ENCODE data around the gene DIRAS1.

Gene DIRAS1

DNA sequence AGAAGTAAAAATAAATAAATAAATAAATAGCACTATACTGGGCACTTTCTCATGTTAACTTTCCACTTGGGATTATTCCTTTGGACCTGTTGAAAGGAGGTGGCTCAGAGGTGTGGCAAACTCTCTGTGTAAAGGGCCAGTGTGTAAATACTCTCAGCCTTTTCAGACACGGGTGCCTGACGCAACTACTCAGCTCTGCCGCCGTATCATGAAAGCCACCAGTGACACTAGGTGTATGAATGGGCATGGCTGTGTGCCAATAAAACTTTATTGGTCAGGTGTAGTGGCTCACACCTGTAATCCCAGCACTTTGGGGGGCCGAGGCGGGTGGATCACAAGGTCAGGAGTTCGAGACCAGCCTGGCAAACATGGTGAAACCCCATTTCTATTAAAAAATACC, 38.8 kb upstream of the DIRAS1 start:
- H3K9ac ChIP-seq (ENCODE audit: low read depth, low read length) = no peak overlapping the region
- no peaks in the 10 kb centered on the region for H3K9me3 ChIP-seq (ENCODE audit: control insufficient read depth, insufficient read depth, low read length)
- H3K4me1 ChIP-seq (ENCODE audit: insufficient read depth, low read length) = no peaks in the 10 kb centered on the region
- peaks cover 13% of the 10 kb centered on the region for H3K36me3 ChIP-seq (ENCODE audit: insufficient read depth, low read length)

DNA sequence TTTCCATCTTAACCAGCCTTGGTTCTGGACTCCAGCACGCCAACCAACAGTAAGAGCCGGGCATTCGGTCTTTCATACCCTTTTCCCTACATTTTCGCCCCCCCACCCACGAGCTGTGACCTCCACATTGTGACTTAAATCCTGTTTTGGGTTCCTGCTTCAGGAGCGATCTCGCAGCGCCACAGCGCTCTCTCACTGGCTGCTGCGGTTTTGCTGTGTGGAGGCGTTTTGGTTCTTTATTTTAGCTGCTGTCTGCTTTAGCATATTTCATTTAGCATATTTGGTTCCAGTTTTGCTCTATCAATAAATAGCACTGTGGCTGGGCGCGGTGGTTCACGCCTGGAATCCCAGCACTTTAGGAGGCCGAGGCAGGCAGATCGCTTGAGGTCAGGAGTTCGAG, 38.2 kb upstream of the DIRAS1 start:
- peaks cover 15% of the 10 kb centered on the region for H3K36me3 ChIP-seq (ENCODE audit: insufficient read depth, low read length)
- H3K4me1 ChIP-seq (ENCODE audit: insufficient read depth, low read length) = no peaks in the 10 kb centered on the region
- H3K9ac ChIP-seq (ENCODE audit: low read depth, low read length) = no peak overlapping the region

DNA sequence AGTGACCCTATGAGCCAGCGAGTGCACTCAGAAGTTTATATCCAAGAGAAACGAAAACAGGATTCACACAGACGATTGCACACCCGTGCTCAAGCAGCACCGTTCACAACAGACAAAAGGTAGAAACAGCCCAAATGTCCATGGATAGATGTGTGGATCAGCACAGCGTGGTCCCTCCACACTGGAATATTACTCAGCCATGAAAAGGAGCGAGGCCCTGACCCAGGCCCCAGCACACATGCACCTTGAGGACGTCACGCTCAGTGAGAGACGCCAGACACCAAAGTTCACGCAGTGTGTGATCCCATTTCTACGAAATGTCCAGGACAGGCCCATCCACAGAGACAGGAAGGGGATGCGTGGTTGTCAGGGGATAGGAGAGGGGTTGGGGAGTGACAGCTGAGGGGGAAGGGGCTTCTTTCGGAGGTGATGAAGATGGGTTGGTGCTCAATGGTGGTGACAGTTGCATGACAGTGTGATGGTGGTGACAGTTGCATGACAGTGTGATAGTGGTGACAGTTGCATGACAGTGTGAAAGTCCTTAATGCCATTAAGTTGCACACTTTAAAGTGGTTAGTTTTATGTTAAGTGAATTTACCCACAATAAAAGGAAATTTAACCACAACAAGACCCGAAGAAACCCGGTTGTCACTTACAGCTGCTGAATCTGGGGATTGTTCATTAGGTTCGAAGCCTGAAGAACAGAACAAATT, 37.6 kb upstream of the DIRAS1 start:
- H3K36me3 ChIP-seq (ENCODE audit: insufficient read depth, low read length) = peaks cover 15% of the 10 kb centered on the region
- H3K9ac ChIP-seq (ENCODE audit: low read depth, low read length) = no peak overlapping the region
- no peaks in the 10 kb centered on the region for H3K4me1 ChIP-seq (ENCODE audit: insufficient read depth, low read length)
- H3K9me3 ChIP-seq (ENCODE audit: control insufficient read depth, insufficient read depth, low read length) = no peaks in the 10 kb centered on the region

More for the DNA sequence above, 38.2 kb upstream of the DIRAS1 start:
- H3K9me3 ChIP-seq (ENCODE audit: control insufficient read depth, insufficient read depth, low read length) = no peaks in the 10 kb centered on the region

DNA sequence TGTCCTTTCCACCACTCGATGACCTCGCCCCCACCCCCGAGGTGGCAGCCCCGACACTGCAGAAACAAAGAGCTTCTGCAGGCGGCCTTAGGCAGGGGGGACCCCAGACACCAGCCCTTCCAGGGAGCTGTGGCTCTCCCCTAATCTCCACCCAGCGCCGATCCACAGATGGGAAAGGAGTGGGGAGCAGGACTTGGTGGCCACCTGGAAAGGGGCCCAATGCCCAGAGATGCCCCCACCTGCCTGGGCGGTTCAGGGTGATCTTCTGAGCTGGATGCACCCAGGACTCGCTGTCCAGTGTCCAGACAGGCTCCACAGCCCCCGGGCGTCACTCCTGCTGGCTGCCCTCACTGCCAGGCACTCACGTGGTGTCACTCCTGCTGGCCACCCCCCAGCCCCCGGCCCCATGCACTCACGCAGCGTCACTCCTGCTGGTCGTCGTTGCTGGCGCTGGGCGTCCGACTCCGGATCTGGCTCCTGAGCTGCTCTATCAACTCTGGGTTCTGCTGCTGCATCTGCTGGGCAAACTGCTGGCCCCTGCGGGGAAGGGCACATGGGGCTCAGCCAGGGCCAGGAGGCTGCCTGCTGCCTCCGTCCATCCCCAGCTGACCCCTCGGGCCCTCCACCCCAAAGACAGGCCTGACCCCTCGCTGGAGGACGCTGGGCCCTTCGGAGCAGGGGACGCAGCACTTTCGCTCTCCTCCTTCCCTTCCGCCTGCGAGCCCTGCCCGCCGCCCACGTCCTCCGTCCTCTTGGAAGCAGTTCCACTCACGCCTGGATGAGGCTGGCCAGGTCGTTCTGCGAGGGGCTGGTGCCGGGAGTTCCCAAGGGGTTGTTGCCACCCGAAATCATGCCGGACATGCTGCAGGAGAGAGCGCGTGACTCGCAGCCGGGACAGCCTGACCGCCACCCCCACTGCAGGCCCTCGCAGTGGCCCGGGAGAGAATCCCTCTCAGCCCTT, 36.0 kb upstream of the DIRAS1 start:
- peaks cover 15% of the 10 kb centered on the region for H3K36me3 ChIP-seq (ENCODE audit: insufficient read depth, low read length)
- no peaks in the 10 kb centered on the region for H3K4me1 ChIP-seq (ENCODE audit: insufficient read depth, low read length)
- H3K9ac ChIP-seq (ENCODE audit: low read depth, low read length) = no peak overlapping the region
- H3K9me3 ChIP-seq (ENCODE audit: control insufficient read depth, insufficient read depth, low read length) = no peaks in the 10 kb centered on the region

DNA sequence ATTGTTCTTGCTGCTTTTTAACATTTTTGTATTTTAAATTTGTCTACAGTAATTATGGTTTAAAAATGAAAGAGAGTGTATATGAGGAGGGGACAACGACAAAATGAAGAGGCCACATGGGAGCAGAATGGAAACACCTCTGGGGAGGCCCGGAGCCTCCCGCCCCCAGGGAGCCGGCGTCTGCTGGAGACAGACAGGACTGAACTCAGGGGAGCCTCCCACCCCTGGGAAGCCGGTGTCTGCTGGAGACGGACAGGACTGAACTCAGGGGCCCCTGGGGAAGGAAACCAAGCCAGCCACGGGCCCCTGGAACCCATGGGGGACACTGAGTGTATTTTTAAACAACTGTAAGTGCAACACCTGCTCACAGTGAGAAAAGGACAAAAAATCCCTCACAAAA, 35.3 kb upstream of the DIRAS1 start:
- H3K9ac ChIP-seq (ENCODE audit: low read depth, low read length) = no peak overlapping the region
- H3K9me3 ChIP-seq (ENCODE audit: control insufficient read depth, insufficient read depth, low read length) = no peaks in the 10 kb centered on the region
- H3K36me3 ChIP-seq (ENCODE audit: insufficient read depth, low read length) = peaks cover 15% of the 10 kb centered on the region
- no peaks in the 10 kb centered on the region for H3K4me1 ChIP-seq (ENCODE audit: insufficient read depth, low read length)

DNA sequence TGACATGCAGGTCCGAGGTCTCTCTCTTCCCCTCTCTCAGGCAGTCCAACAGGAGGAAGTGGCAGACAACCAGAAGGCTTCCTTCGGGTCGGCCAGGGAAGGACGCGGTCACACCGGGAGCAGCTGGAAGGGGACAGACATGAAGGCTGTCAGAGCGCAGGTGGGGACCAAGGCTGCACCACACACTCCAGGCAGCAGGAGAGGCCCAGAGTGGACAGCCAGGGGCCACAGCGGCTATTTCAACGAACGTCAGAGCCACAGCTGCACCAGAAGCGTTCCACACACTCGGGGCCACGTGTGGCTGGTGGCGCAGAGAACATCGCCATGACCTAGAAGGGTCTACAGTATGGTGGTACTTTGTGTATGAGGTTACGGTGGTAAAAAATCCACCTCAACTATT, 34.6 kb upstream of the DIRAS1 start:
- H3K9me3 ChIP-seq (ENCODE audit: control insufficient read depth, insufficient read depth, low read length) = no peaks in the 10 kb centered on the region
- no peaks in the 10 kb centered on the region for H3K4me1 ChIP-seq (ENCODE audit: insufficient read depth, low read length)
- peaks cover 15% of the 10 kb centered on the region for H3K36me3 ChIP-seq (ENCODE audit: insufficient read depth, low read length)
- no peak overlapping the region for H3K9ac ChIP-seq (ENCODE audit: low read depth, low read length)

DNA sequence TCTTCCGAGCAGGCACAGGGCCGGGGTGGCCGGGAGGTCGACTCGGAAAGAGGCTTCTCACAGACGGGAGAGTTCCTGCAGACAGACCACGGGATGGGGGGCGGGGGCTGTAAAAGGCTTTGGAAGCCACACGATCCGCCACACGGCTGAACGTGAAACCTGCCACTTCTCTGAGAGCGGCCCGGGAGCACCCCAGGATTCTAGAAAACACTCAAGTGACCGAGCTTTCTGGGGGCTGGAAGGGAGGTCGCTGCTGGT, 34.2 kb upstream of the DIRAS1 start:
- H3K9me3 ChIP-seq (ENCODE audit: control insufficient read depth, insufficient read depth, low read length) = no peaks in the 10 kb centered on the region
- H3K36me3 ChIP-seq (ENCODE audit: insufficient read depth, low read length) = peaks cover 15% of the 10 kb centered on the region

DNA sequence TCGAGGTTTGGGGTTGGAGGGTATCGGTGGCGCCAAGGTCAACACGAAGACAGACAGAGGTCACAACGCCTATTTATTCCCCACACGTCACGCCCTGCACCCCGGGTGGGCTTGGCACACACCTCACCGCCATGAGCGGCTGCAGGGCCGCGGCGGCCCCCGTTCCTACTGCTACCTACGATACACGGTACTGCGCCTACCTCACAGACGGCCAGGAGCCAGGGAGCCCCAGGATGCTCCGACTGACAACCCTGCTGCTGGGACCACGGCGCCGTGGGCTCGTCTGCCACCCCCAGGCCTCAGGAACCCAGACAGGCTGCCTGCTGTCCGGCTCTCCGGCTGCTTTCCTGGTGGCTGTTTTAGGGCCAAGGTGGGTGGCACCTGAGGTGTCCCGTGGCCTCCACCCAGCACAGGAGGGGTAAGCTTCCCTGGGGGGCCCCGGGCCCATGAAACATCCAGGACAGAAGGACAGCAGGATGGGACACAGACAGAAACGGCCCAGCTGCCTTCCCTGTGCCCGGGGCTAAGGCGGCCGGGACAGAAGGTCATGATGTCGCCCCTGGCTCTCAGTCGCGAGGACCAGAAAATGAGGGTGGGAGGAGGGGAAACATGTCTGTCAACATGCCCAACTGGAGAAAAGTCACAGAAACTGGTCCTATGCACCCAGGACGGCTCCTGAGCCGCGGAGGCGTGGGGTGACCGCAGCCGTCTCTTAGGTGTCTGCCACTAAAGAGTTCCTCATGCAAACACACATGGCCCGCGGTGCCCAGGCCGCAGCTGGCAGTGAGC, 33.7 kb upstream of the DIRAS1 start:
- Histone ChIP-seq H3K9ac (ENCODE audit: low read depth, low read length) (no peak overlapping the region), H3K4me1 (ENCODE audit: insufficient read depth, low read length) (no peaks in the 10 kb centered on the region), H3K9me3 (ENCODE audit: control insufficient read depth, insufficient read depth, low read length) (no peaks in the 10 kb centered on the region), H3K36me3 (ENCODE audit: insufficient read depth, low read length) (peaks cover 15% of the 10 kb centered on the region)

More for the DNA sequence above, 34.2 kb upstream of the DIRAS1 start:
- no peak overlapping the region for H3K9ac ChIP-seq (ENCODE audit: low read depth, low read length)
- no peaks in the 10 kb centered on the region for H3K4me1 ChIP-seq (ENCODE audit: insufficient read depth, low read length)

DNA sequence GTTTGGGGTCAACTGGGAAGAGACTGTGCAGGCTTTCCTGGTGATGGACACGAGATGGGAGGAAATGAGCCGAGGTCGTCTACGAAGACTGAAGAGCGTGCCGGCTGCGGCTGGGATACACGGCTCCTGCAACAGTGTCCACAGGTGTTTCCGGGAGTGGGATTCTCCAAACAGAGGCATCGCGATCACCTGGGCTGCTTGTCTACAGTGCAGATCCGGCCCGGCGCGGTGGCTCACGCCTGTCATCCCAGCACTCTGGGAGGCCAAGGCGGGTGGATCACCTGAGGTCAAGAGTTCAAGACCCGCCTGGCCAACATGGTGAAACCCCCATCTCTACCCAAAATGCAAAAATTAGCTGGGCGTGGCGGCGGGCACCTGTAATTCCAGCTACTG, 30.3 kb upstream of the DIRAS1 start:
- Histone ChIP-seq H3K9ac (ENCODE audit: low read depth, low read length) (no peak overlapping the region), H3K4me1 (ENCODE audit: insufficient read depth, low read length) (no peaks in the 10 kb centered on the region), H3K9me3 (ENCODE audit: control insufficient read depth, insufficient read depth, low read length) (no peaks in the 10 kb centered on the region), H3K36me3 (ENCODE audit: insufficient read depth, low read length) (peaks cover 10% of the 10 kb centered on the region)

DNA sequence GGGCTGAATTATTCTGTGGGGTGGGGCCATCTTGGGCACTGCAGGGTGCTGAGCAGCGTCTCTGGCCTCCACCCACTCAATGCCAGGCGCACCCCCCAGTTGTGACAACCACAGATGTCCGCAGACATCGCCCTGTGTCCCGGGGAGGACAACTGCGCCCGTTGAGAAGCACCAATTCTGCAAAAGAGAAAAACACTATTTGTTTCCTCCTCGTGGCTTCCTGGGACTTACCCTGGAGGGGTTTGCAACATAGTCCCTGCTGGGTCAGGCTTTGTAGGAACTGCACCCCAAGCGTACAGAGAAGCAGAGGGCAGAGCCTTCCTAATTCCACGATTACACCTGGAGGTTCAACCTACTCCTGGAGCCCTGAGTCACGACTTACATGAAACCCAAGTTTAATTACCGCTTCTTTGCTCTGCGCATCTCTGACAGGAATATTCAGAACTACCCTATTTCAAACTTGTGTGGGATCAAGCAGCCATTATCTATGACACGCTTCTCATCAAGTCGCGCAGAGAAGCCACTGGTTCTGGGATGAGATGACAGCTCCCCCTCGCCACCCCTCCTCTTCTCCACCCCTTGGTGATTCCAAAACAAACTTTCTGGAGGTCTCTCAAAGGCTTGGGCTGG, 29.8 kb upstream of the DIRAS1 start:
- Histone ChIP-seq H3K4me1 (ENCODE audit: insufficient read depth, low read length) (no peaks in the 10 kb centered on the region), H3K9ac (ENCODE audit: low read depth, low read length) (no peak overlapping the region), H3K9me3 (ENCODE audit: control insufficient read depth, insufficient read depth, low read length) (no peaks in the 10 kb centered on the region), H3K36me3 (ENCODE audit: insufficient read depth, low read length) (peaks cover 8% of the 10 kb centered on the region)

DNA sequence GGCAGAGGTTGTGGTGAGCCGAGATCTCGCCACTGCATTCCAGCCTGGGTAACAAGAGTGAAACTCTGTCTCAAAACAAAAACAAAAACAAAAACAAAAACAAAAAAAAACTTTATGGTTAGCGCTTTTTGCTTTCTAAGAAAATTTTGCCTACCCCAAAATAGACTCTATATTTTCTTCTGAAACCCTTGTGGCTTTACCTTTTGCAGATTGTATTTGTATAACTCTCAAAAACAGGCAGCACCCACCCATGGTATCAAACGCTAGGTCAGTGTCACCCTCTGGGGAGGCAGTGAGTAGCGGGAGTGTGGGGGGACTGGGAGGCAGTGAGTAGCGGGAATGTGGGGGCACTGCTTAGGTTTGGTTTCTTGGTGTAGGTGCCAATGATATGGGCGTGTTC, 26.2 kb upstream of the DIRAS1 start:
- Histone ChIP-seq H3K9ac (ENCODE audit: low read depth, low read length) (no peak overlapping the region), H3K4me1 (ENCODE audit: insufficient read depth, low read length) (no peaks in the 10 kb centered on the region), H3K36me3 (ENCODE audit: insufficient read depth, low read length) (no peaks in the 10 kb centered on the region)

DNA sequence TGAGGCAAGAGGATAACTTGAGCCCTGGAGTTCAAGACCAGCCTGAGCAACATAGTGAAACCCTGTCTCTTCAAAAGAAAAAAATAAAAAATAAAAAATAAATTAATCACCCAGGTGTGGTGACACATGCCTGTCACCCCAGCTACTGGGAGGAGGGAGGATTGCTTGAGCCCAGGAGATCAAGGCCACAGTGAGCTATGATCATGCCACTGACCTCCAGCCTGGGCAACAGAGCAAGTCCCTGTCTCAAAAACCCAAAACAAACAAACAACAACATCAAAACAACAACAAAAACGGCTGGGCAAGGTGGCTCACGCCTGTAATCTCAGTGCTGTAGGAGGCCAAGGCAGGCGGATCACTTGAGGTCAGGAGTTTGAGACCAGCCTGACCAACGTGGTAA, 22.9 kb upstream of the DIRAS1 start:
- Histone ChIP-seq H3K36me3 (ENCODE audit: insufficient read depth, low read length) (no peaks in the 10 kb centered on the region), H3K9me3 (ENCODE audit: control insufficient read depth, insufficient read depth, low read length) (no peaks in the 10 kb centered on the region), H3K9ac (ENCODE audit: low read depth, low read length) (no peak overlapping the region), H3K4me1 (ENCODE audit: insufficient read depth, low read length) (no peaks in the 10 kb centered on the region)

More for the DNA sequence above, 26.2 kb upstream of the DIRAS1 start:
- H3K9me3 ChIP-seq (ENCODE audit: control insufficient read depth, insufficient read depth, low read length) = no peaks in the 10 kb centered on the region

DNA sequence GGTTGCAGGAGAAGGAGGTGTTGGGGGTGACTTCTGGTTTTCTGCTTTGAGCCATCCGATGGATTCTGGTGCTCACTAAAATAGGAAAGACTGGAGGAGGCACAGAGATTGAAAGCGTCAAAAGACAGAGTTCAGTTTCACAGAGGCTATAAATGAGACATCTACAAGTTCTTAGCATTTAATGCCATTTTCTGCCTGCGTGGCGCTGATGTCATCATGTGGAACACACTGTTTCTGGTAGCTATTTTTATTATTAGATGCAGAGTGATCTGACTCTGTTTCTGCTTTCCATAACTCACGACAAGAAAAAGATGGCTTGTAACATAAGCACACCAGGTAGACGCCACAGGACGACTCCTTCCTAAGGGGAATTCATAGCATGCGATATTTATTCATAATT, 21.9 kb upstream of the DIRAS1 start:
- H3K4me1 ChIP-seq (ENCODE audit: insufficient read depth, low read length) = no peaks in the 10 kb centered on the region
- no peaks in the 10 kb centered on the region for H3K36me3 ChIP-seq (ENCODE audit: insufficient read depth, low read length)
- no peaks in the 10 kb centered on the region for H3K9me3 ChIP-seq (ENCODE audit: control insufficient read depth, insufficient read depth, low read length)
- H3K9ac ChIP-seq (ENCODE audit: low read depth, low read length) = no peak overlapping the region

DNA sequence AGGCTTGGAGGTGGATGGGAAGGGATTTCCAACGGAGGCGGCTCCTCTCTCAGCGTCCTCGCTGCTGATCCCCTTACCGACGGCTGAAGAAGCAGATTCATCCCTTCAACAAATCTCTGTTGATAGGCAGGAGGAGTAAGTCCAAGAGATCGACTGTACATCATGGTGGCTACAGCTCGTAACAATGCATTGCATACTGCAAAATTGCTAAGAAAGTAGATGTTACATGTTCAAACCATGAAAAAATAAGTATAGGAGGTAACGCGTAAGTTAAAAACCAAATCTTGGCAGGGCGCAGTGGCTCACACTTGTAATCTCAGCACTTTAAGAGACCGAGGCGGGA, 19.1 kb upstream of the DIRAS1 start:
- Histone ChIP-seq H3K4me1 (ENCODE audit: insufficient read depth, low read length) (no peaks in the 10 kb centered on the region), H3K36me3 (ENCODE audit: insufficient read depth, low read length) (no peaks in the 10 kb centered on the region), H3K9ac (ENCODE audit: low read depth, low read length) (no peak overlapping the region; the same call in 1 of the 2 replicates), H3K9me3 (ENCODE audit: control insufficient read depth, insufficient read depth, low read length) (no peaks in the 10 kb centered on the region; the same call in 1 of the 2 replicates)

Data from ES-I3 (cell line).